Heart right ventricle (tissue), 16 donors: Measurements from ENCODE around the gene NME9. TPM values are rescaled to one million over a fixed set of nuclear protein-coding genes. Genes with fewer than 3 reads are reported as not detected.
"Not testable (repeated sequence)": the region's sequence is repeated elsewhere in the genome, so short reads cannot be mapped to it uniquely, and the experiment has no call there.

ENCODE experiments used
- ATAC-seq, 8 donors: fragments of 200-7000 bp; cut with Tn5 transposase; one replicate each; pipeline ENCODE4 v1.9.1; 2020; ENCODE audit warnings: mild to moderate bottlenecking in 8 of 8, moderate library complexity in 8 of 8, moderate number of reproducible peaks in 1 of 8
- DNase-seq, 2 donors: peaks; one replicate each; pipeline ENCODE4 v3.0.0-alpha.2; 2020
- H3K27ac ChIP-seq, 10 donors: fragments of 200-600 bp; sonication (generic) in 2 of 10; one replicate each; pipeline versions ENCODE4 v1.5.0 to v1.8.0; 2020 to 2022; ENCODE audit warnings: mild to moderate bottlenecking in 3 of 10
- H3K27me3 ChIP-seq, 7 donors: fragments of 200-600 bp; one replicate each; pipeline ENCODE4 v1.8.0; 2021 to 2022; ENCODE audit warnings: mild to moderate bottlenecking in 2 of 7
- H3K36me3 ChIP-seq, 9 donors: fragments of 200-600 bp; sonication (generic) in 1 of 9; one replicate each; pipeline versions ENCODE4 v1.5.0 to v1.8.0; 2020 to 2022; ENCODE audit warnings: mild to moderate bottlenecking in 2 of 9
- H3K4me1 ChIP-seq, 9 donors: fragments of 200-600 bp; sonication (generic) in 1 of 9; one replicate each; pipeline versions ENCODE4 v1.5.0 to v1.8.0; 2020 to 2022; ENCODE audit warnings: mild to moderate bottlenecking in 4 of 9
- H3K4me3 ChIP-seq, 10 donors: fragments of 200-600 bp; sonication (generic) in 2 of 10; one replicate each; pipeline versions ENCODE4 v1.5.0 to v1.8.0; 2020 to 2022; ENCODE audit warnings: mild to moderate bottlenecking in 7 of 10, moderate library complexity in 2 of 10
- H3K9me3 ChIP-seq, 11 donors: fragments of 200-600 bp in 10 of 11; sonication (generic) in 2 of 11; one replicate each; pipeline versions ENCODE4 v1.5.0 to v1.8.0; 2013 to 2022; ENCODE audit warnings: mild to moderate bottlenecking in 2 of 11, control low read depth in 1 of 11, moderate library complexity in 1 of 11
- WGBS, 2 donors: extraction: QIAGEN DNeasy Blood & Tissue Kit; methylation state at CpG; one replicate each; pipeline ENCODE4 v1.1.7; 2013; ENCODE audit warnings: inconsistent platforms in 1 of 2; 5-methylcytosine and 5-hydroxymethylcytosine counted together
- intact Hi-C, 10 donors: fragments of 100-400 bp; cut with DNase I; formaldehyde crosslinking; loops; one replicate each; pipeline versions ENCODE4 v1.11.1 to v1.14.2; 2022
- long read RNA-seq, 3 donors: library from polyadenylated mRNA; unstranded; transcript quantifications; one replicate each; pipeline ENCODE4 v2.0.0, GENCODE V29; 2020 to 2021
- polyA plus RNA-seq, 2 donors: library from polyadenylated mRNA; stranded (reverse); fragments of 200-250 nt; gene quantifications; one replicate each; pipeline ENCODE4 v1.2.3, GENCODE V29; 2013
- total RNA-seq, 10 donors: library from RNA; stranded (reverse); fragmentation: NEBNext Ultra II Directional in 3 of 10; extraction: Animal tissue kit (Norgen Biotek cat#: 25700) in 3 of 10; gene quantifications; one replicate each; pipeline versions ENCODE4 v1.2.1 to v1.2.4, GENCODE V29; 2021 to 2023
- TF ChIP-seq, protein P1 (sequence below), 9 donors: fragments of 200-600 bp; sonication (generic) in 2 of 9; IDR thresholded peaks; one replicate each; pipeline versions ENCODE4 v1.5.0 to v1.8.0; 2021 to 2022; ENCODE audit warnings: antibody characterized with exemption in 9 of 9, mild to moderate bottlenecking in 5 of 9, moderate library complexity in 1 of 9
- donor health status: Arrhythmogenic right ventricular cardiomyopathy.
- donor health status: ischemic (EF 13 %, LVEDD 7.1; RV severe dilation, severe dysfunction).
- donor health status: healthy with polysubstance abuse.
- donor health status: DM: no; HTN: yes; CAD: no.
- donor health status: DM: no; HTN: no; CAD: no.
- donor health status: ischemic (EF 25% LVEDD 6.9; RV normal size, moderate dysfunction).
- donor health status: ischemic (EF 25% LVEDD 5.7; RV mildly dilated, moderate dysfunction).
- donor health status: healthy.
- donor health status: DM: yes; HTN: yes; CAD: no.
- donor health status: Ischemic cardiomyopathy.
- donor health status: ischemic (EF 35%, LVEDD 5.7; RV mildly dilated, moderate dysfunction).
- donor health status: nonischemic (EF 11% LVEDD 7.7; RV severe dilation, severe dysfunction).
- donor health status: DM: yes; HTN: yes; CAD: no.
- donor health status: PGD.
- donor health status: ischemic (EF 29% LVEDD 5.4; RV normal size, mild dysfunction).
- donor health status: nonischemic (EF 23%, LVEDD 6.1; RV moderate dilation, normal function).

NME9 gene, protein sequence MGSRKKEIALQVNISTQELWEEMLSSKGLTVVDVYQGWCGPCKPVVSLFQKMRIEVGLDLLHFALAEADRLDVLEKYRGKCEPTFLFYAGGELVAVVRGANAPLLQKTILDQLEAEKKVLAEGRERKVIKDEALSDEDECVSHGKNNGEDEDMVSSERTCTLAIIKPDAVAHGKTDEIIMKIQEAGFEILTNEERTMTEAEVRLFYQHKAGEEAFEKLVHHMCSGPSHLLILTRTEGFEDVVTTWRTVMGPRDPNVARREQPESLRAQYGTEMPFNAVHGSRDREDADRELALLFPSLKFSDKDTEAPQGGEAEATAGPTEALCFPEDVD
- total RNA-seq, result under 1 TPM in 1 of 10 donors, not detected in 9; 0.44 TPM
- under 1 TPM in 1 of 2 donors, not detected in 1; 0.15 TPM for polyA plus RNA-seq
- long read RNA-seq, donor 1, result 0 reads
- long read RNA-seq, donor 2, partial matches to known transcripts, result 0 of 1 reads
- long read RNA-seq, donor 2, other reads (novel, unspliced or antisense), result 1 of 1 reads
- long read RNA-seq, donor 3, partial matches to known transcripts, result 0 of 3 reads
- long read RNA-seq, donor 3, other reads (novel, unspliced or antisense), result 3 of 3 reads

DNA sequence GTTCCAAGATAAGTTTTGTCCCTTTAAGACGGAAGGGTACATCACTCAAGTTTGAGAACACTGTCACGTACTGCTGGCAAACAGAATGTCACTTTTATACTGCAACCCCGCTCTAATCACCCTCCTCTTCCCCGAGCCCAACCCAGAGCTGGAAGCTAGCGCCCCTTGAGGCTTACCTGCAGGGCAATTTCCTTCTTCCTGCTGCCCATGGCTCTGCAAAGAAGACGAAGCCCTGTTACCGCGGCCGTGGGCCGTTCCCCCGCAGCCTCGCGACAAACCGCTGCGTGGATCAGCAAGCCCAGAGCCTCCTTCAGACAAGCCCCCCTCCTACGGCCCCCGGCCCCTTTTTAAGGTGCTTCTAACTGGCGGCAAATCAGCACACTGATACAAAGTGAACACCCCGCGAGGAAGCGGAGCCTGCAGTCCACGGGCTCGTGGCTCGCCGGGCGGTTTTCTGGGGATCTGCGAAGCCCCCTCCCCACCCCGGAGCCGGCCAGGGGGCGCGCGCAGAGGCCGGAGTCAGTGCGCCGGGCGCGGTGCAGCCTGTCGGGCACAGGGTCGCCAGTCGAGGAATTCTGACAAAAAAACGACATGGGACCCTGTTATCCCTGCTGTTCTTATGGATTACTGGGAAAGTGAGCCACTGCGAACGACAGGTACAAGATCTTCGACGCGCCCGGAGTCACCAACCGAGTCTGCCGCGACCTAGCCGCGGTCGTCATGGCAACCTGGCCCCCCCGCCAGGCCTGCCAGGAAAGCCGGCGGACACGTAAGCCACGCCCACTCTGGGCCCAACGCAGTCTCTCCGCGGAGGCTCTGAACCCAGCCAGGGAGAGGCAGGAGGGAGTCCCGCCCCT lies at the start of gene NME9:
Gene NME9 (minus strand): TSS at position 725 of the 857 bp plus-strand sequence. CDS start 516 bp downstream, at position 209.
- Histone ChIP-seq H3K27me3 (peaks cover 0 to 6% (median 0%) of the 10 kb centered on the region in 7 donors), H3K36me3 (no peaks in the 10 kb centered on the region), H3K4me1 (peaks cover 0 to 25% (median 8%) of the 10 kb centered on the region in 9 donors), H3K27ac (peak within 1 kb of the TSS in 9 of 10 donors; percentile 25 to 74 (median 54)), H3K9me3 (no peaks in the 10 kb centered on the region), H3K4me3 (peak within 1 kb of the TSS; percentile 48 to 81 (median 68))
- ATAC-seq (peak; percentile 94 to 97 (median 96)), DNase-seq (peak; percentile 87 to 88)
- 0% methylated on average over 62 of the region's 62 CpGs for WGBS, 2 donors
- intact Hi-C loops, result no loop called here
- TF ChIP-seq, protein P1, sequence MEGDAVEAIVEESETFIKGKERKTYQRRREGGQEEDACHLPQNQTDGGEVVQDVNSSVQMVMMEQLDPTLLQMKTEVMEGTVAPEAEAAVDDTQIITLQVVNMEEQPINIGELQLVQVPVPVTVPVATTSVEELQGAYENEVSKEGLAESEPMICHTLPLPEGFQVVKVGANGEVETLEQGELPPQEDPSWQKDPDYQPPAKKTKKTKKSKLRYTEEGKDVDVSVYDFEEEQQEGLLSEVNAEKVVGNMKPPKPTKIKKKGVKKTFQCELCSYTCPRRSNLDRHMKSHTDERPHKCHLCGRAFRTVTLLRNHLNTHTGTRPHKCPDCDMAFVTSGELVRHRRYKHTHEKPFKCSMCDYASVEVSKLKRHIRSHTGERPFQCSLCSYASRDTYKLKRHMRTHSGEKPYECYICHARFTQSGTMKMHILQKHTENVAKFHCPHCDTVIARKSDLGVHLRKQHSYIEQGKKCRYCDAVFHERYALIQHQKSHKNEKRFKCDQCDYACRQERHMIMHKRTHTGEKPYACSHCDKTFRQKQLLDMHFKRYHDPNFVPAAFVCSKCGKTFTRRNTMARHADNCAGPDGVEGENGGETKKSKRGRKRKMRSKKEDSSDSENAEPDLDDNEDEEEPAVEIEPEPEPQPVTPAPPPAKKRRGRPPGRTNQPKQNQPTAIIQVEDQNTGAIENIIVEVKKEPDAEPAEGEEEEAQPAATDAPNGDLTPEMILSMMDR (IDR thresholded peaks at IDR 0.05), result peak in 8 of 9 donors; percentile 22 to 66 (median 58)

DNA sequence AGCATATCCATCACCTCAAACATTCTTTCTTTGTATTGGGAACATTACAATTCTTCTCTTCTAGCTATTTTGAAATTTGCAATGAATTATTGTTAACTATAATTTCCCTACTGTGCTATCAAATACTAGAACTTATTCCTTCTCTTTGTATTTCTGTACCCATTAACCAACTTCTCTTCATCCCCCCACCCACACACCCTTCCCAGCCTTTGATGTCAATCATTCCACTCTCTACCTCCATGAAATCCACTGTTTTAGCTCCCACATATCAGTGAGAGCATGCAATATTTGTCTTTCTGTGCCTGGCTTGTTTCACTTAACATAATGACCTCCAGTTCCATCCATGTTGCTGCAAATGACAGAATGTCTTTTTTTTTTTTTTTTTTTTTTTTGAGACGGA lies 49.3 kb upstream of the NME9 start:
- intact Hi-C loops, result no loop called here
- ATAC-seq, result no peak
- no peak overlapping the region for H3K4me3 ChIP-seq
- DNase-seq, result no peak
- no peaks in the 10 kb centered on the region for H3K9me3 ChIP-seq
- peak overlapping the region in 9 of 10 donors; percentile 17 to 94 (median 86) for H3K27ac ChIP-seq
- peaks cover 18 to 91% (median 72%) of the 10 kb centered on the region in 9 donors for H3K4me1 ChIP-seq
- no peaks in the 10 kb centered on the region for H3K27me3 ChIP-seq
- WGBS, 2 donors, result 50 to 67% methylated on average over 1 of the region's 1 CpG
- peaks cover 0 to 40% (median 0%) of the 10 kb centered on the region in 9 donors for H3K36me3 ChIP-seq
- TF ChIP-seq, protein P1 (IDR thresholded peaks at IDR 0.05), result no peak

DNA sequence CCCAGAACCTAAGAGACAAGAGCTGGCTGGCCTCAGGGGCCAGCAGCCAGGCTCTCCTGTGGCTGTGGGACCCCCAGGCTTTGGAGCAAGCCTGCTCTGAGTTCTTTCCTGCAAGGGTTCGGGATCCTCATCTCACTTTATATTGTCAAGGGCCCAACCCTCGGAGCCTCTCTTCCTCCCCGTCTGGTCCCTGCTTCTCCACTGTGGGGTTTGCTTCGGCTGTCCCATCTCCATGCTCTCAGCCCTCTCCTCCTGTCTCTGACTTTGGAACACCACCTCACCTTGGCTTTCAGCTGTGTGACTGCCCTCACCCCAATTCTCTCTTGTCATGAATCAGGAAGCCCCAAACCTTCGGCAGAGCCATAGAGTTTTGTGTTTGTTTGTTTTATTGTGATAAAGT lies 48.7 kb upstream of the NME9 start:
- Histone ChIP-seq H3K9me3 (no peaks in the 10 kb centered on the region), H3K4me1 (peaks cover 18 to 91% (median 67%) of the 10 kb centered on the region in 9 donors), H3K36me3 (peaks cover 0 to 38% (median 0%) of the 10 kb centered on the region in 9 donors), H3K4me3 (no peak overlapping the region), H3K27me3 (no peaks in the 10 kb centered on the region), H3K27ac (peak overlapping the region; percentile 35 to 94 (median 80))
- ATAC-seq (no peak), DNase-seq (no peak)
- 78 to 82% methylated on average over 5 of the region's 5 CpGs for WGBS, 2 donors
- TF ChIP-seq, protein P1 (IDR thresholded peaks at IDR 0.05), result no peak
- intact Hi-C loops, result no loop called here

DNA sequence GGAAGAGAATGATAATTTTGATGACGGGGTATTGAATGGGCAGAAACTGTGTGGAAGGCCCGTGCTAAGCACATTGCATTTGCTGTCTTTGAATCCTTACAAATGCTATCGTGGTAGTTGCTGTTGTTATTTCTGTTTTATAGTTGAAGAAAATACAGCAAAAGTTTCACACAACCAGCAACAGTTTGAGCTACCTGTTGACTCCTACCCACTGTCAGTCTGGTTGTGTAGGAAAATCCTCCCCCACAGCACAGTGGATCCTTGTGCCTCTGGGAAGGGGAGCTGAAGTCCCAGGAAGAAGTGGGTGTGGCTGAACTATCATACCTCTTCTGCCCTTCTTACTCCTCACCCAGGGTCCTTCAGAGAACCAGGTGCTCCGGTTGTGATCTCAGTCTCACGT lies 48.2 kb upstream of the NME9 start:
- TF ChIP-seq, protein P1 (IDR thresholded peaks at IDR 0.05), result no peak
- Histone ChIP-seq H3K4me3 (no peak overlapping the region), H3K36me3 (peaks cover 0 to 33% (median 0%) of the 10 kb centered on the region in 9 donors), H3K4me1 (peaks cover 17 to 89% (median 63%) of the 10 kb centered on the region in 9 donors), H3K27ac (peak overlapping the region; percentile 35 to 94 (median 80)), H3K27me3 (no peaks in the 10 kb centered on the region), H3K9me3 (no peaks in the 10 kb centered on the region)
- ATAC-seq, result no peak
- intact Hi-C loops, result no loop called here
- no peak for DNase-seq
- WGBS, 2 donors, result 58 to 66% methylated on average over 5 of the region's 5 CpGs

DNA sequence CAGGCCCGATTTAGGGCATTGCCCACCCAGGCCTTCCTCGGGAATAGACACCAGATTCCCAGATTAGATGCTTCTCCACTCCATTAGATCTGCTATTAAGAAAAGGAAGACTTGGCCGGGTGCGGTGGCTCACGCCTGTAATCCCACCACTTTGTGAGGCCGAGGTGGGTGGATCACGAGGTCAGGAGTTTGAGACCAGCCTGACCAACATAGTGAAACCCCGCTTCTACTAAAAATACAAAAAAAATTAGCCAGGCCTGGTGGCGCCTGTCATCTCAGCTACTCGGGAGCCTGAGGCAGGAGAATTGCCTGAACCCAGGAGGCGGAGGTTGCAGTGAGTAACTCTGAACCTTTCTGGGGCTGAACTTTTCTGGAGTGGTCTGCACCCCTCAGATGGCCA lies 47.6 kb upstream of the NME9 start:
- H3K9me3 ChIP-seq, H3K27me3 ChIP-seq, ATAC-seq, H3K4me3 ChIP-seq, intact Hi-C loops, DNase-seq: not testable (repeated sequence)
- Histone ChIP-seq H3K27ac (peak overlapping the region; percentile 35 to 94 (median 80)), H3K4me1 (peaks cover 11 to 89% (median 62%) of the 10 kb centered on the region in 9 donors), H3K36me3 (peaks cover 0 to 33% (median 0%) of the 10 kb centered on the region in 9 donors)
- WGBS, 2 donors, result 92 to 93% methylated on average over 11 of the region's 11 CpGs
